Jurkat, Clone E6-1 (cell line): Measurements from ENCODE around the gene TXNIP. TPM values are rescaled to one million over a fixed set of nuclear protein-coding genes. Genes with fewer than 3 reads are reported as not detected.
A peak's percentile ranks its signal among the peaks of the same experiment; 100 is the strongest.
"Not testable (repeated sequence)": the region's sequence is repeated elsewhere in the genome, so short reads cannot be mapped to it uniquely, and the experiment has no call there.

Experiments used
- DNase-seq: peaks from one replicate; pipeline ENCODE4 v3.0.0-alpha.2; 2011; ENCODE audit warnings: low read depth, low spot score
- H3K4me3 ChIP-seq: 2 replicates; pipeline ENCODE4 v1.5.1; 2011; ENCODE audit warnings: mild to moderate bottlenecking, low read length, control low read depth, moderate library complexity
- polyA plus RNA-seq: library from polyadenylated mRNA; unstranded; fragments of >200 nt; gene quantifications from one replicate; pipeline ENCODE4 v1.2.1, GENCODE V29; 2012; ENCODE audit warnings: missing spikeins; ENCODE audit not compliant: insufficient read length, insufficient read depth

The TXNIP gene, protein sequence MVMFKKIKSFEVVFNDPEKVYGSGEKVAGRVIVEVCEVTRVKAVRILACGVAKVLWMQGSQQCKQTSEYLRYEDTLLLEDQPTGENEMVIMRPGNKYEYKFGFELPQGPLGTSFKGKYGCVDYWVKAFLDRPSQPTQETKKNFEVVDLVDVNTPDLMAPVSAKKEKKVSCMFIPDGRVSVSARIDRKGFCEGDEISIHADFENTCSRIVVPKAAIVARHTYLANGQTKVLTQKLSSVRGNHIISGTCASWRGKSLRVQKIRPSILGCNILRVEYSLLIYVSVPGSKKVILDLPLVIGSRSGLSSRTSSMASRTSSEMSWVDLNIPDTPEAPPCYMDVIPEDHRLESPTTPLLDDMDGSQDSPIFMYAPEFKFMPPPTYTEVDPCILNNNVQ
- polyA plus RNA-seq, result 35.6 TPM

DNA sequence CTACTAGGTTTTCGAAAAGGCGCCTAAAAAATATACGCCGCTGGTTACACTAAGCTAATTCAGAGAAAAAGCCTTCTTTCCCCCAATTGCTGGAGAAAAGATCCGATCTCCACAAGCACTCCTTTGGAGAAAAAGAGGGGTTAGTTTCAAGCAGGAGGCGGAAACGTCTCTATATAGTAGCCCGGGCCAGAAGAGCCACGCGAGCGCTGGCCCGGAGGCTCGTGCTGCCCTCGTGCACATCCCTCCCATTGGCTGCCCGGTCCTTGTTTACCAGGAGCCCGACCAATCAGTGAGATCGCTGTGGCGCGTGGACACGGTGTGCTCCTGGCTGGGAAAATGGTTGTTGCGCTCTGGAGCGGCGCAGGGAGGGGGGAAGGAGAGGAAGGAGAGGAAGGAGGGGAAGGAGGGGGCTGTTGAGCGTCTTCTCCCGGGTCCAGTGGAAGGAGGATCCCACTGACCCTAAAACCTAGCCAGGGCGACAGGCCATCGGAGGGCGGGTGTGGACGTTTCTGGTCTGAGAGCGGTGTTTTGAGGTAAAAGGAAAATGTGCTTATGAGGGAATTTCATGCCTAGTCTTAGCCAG, at the start of gene TXNIP:
Gene TXNIP (minus strand): TSS at position 147 of the 583 bp plus-strand sequence. CDS start 313 bp downstream, outside the sequence.
- DNase-seq, result no peak
- peak within 1 kb of the TSS; percentile 36 for H3K4me3 ChIP-seq

DNA sequence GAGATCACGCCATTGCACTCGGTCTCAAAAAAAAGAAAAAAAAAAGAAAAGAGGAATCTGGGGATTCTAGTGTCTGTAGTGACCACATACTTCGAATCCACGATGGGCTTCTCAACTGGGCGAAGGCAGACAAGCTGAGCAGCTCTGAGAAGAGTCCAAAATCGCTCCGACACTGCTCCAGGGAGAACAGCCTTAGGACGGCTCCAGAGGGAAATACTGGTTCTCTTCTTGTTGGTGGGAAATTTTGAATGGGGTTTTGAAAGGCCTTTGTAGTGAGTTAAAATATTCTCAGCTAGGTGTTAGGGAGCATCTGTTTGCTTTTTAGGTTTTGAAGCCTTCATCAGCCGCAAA, 43.4 kb upstream of the TXNIP start:
- H3K4me3 ChIP-seq, result no peak overlapping the region
- no peak for DNase-seq

DNA sequence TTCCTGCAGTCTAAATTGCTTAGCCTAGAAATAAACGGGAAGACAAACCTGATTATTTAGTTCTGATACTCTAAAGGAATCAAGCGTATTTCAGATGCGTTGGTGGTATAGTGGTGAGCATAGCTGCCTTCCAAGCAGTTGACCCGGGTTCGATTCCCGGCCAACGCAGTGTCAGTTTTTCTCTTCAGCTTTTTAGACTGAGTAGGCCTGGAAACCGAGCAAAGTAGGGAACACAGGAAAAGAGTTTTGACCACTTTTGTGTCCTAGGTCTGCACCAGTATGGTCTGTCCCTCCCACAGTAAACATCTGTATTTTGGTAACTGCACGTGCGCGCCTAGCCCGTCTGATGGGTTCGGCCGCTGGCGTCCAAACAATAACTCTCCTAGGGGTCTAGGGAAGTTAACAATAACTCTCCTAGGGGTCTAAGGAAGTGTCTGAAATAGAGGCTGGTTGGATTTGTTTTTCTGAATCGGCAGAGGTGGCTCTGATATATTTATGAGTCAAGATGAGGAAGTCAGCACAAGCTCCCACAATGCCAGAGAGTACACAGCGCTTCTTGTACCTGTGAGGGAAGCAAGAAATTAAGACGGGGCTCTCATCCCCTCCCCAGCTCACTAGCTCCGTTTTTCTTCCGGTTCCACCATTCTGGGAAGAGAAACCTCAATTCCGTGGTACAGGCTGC, 40.7 kb upstream of the TXNIP start:
- peak overlapping the region; percentile 96 for H3K4me3 ChIP-seq
- peak; percentile 83 for DNase-seq

DNA sequence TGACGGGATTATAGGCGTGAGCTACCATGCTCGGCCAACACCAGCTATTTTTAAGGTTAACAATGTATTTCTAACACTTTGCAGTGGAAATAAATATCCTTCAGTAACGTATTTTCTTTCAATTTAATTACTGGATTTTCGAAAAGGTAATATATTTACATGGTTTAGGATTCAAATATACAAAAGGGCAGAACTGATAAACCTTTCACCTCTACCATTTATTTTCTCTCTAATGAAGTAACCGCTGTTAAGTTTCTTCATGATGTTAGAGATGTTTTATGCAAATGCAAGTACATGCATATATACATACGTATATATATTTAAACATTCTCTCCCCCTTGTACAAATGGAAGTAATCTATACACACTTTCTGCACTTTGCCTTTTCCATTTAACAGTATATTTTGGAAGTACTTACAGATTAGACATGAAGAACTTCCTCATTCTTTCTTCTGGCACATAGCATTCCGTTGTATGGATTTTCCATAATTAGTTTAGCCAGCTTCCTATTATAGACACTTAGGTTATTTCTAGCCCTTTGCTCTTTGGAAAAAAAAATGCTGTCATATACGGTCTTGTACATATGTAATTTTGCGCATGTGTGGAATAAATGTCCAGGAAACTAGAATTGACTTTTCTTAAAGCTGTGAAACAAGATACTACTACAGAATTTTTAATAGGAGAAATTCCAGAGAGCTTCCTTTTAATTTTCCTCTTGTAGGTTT, 40.0 kb upstream of the TXNIP start:
- peak overlapping the region; percentile 96 for H3K4me3 ChIP-seq
- no peak for DNase-seq

DNA sequence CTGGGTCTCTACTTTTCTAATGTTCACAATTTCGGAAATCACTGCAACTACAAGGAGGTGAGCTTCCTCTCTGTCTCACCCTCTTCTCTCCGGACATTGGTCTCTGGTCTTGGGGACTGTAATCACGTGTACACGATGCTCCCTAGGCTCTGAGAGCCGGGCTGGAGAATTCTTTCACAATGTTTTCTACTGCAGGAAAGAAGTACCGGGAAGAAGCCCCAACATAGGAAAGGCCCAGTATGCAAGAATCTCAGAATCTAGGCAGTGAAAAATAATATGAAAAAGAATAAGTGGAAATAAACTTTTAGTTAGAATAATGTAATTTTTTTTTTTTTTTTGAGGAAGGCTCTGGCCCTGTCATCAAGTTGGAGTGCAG, 38.7 kb upstream of the TXNIP start:
- peak overlapping the region; percentile 46 for H3K4me3 ChIP-seq
- no peak for DNase-seq

DNA sequence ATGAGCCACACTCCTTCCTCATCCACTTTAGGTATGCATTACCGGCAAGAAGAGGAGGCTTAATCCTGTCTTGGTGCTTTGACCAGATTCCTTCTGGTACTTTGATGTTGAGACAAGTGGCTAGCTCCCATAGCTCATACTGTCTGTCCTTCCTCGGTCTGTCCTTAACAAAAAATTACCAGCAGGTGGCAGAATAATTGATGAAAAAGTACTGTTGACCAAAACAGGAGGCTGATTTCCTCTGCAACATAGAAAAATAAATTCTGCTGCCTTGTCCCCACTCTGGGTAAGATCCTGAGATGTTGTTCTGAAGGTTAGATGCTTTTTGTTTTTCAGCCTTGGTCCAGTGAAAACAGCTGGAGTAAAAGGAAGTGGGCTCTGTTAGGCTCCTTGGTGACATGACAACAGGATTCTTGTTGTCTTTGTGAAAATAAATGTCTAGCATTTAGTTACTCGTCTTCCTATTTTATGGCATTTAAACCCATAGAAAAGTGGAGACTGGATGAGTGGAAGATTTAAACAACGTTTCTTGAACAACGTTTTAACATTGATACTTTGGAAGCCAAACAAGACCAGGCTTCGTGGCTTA, 36.3 kb upstream of the TXNIP start:
- no peak overlapping the region for H3K4me3 ChIP-seq
- DNase-seq, result peak; percentile 32

DNA sequence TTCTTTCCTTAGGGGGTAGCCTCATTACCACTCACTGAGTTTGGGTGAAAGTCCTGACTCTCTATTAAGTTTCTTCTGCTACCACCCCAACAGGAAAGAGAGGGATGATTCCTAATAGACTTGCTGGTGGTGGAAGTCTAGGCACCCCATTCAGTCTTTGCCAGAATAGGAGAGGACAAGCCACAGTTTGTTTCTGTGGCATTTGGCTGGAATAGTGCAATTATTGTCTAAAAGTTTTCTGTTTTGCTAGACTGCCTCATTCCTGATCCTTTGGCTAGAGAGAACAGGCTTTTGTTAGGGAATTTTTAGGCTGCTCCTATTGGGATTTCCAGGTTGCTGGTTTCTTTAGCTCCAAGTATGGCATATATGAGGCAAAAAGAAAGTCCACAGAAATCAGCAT, 35.1 kb upstream of the TXNIP start:
- DNase-seq, result no peak

DNA sequence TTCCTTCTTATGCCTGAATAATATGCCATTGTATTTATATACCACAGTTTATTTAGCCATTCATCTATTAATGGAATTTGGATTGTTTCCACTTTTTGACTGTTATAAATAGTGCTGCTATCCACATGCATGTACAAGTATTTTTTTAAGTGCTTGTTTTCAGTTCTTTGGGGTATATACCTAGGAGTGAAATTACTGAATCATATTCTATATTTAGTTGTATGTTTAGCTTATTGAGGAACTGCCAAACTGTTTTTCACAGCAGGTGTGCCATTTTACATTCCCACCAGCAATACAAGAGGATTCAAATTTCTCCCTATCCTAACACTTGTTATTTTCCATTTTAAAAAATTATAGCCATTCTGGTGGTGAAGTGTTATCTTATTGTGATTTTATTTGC, 32.7 kb upstream of the TXNIP start:
- no peak for DNase-seq
- no peak overlapping the region for H3K4me3 ChIP-seq

More for the DNA sequence above, 35.1 kb upstream of the TXNIP start:
- no peak overlapping the region for H3K4me3 ChIP-seq

DNA sequence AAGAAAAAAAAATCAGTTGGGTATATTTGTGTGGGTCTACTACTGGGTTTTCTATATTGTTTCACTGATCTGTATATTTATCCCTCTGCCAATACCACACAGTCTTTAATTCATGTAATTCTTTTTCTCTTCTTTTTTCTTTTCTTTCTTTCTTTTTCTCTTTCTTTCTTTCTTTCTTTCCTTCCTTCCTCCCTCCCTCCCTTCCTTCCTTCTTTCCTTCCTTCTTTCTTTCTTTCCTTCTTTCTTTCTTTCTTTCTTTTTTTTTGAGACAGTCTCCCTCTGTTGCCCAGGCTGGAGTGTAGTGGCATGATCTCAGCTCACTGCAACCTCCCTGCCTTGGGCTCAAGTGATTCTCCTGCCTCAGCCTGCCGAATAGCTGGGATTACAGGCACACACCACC, 30.3 kb upstream of the TXNIP start:
- H3K4me3 ChIP-seq, DNase-seq: not testable (repeated sequence)

DNA sequence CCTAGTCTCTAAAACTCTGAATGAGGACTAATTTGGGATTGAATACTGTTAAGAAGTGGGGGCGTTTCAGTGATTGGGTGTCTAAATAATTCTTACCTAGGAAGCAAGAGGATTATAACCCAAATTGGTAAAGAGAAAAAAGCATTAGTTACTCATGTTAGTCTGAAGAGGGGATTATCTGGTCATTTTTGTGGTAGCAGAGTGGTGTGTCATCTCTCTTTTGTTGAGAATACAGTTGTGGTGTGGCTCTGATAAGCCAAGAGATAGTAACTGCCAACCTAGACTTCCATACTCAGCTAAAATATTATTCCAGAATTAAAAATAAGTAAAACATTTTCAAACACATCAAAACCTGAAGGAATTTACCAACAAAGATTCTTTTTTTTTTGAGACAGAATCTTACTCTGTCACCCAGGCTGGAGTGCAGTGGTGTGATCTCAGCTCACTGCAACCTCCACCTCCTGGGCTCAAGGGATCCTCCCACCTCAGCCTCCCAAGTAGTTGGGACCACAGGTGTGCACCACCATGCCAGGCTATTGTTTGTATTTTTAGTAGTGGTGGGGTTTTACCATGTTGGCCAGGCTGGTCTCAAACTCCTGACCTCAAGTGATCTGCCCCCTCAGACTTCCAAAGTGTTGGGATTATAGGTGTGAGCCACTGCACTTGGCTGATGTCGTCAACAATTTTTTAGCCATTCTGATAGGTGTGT, 29.6 kb upstream of the TXNIP start:
- not testable (repeated sequence) for H3K4me3 ChIP-seq, DNase-seq

DNA sequence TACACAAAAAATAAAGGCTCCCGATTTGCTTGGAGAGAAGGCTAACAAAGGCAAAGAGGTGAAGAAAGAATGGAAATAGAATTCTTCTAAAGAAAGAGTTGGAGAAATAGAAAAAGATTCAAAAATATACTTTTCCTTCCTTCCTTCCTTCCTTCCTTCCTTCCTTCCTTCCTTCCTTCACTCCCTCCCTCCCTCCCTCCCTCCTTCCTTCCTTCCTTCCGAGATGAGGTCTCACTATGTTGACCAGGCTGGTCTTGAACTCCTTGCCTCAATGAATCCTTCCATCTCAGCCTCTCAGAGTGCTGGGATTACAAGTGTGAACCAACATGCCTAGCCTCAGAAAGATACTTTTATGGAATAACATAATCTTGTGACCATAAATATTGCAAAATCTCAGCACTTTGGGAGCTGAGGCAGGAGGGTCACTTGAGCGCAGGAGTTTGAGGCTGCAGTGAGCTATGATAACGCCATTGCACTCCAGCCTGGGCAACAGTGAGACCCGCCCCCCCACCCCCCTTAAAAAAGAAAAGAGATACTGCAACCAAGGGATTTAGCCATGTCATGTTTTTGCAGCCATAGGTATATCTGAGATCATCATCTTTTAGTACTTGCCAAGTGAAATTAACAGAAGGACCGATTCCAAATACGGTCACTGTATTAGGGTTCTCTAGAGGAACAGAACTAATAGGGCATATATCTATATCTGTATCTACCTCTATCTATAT, 26.2 kb upstream of the TXNIP start:
- H3K4me3 ChIP-seq, result no peak overlapping the region

DNA sequence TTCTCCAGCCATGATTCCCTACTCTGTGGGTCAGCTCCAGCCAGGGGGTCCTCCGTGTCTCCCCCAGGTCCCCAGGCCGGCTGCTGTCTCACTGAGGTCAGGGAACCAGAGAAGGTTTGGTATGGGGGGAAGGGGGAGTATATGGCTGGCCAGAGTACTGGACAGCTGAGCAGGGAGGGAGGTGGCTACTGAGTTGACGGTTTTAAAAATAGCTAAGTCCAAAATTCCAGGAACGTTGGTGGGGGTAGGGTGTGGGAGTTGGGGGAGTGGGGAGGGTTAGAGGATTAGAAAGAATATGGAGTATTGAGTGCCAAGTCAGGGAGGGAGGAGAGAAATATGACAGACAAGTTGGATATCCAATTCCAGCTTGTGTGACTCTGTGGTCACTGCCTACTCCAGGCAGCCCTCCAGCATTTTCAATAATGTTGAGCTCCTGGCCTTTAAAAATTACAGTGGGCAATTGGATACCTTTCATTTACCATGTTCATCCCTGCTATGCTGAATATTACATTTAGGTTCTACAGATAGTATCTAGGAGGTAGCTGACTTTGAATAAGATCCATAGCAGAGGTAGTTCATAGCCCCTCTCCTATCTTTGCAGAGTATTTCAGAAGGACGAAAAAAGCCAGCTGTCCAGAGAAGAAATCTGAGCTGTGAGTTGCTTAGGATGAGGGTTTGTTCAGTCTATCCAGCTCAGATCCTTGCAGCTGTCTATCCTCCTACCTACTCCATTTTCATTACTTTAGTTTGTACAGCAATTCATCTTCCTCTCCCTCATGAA, 25.4 kb upstream of the TXNIP start, which contains the start of gene HJV:
Gene HJV (minus strand): TSS at position 114 of the 781 bp plus-strand sequence. CDS start 1,504 bp downstream, outside the sequence.
- DNase-seq, result no peak
- H3K4me3 ChIP-seq, result no peak within 1 kb of the TSS

More for the DNA sequence above, 26.2 kb upstream of the TXNIP start:
- no peak for DNase-seq

DNA sequence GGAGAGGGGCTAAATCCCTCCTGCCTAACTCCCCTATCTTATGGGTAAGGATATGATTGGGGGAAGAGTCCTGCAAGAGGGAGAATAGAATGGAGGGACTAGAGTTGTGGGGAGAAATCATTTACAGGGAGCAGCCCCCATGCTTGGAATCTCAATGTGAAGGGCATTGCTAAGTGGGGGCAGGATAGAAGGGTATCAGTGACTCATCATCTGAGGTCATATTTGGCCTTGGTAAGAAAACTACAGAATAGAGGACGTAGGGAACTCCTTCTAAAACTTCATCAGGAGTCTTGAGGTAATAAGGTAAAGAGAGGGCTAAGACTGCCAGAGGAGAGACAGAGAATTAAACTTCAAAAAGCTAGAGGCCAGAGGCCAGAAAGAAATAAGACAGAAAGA, 24.7 kb upstream of the TXNIP start:
- no peak for DNase-seq
- no peak overlapping the region for H3K4me3 ChIP-seq

DNA sequence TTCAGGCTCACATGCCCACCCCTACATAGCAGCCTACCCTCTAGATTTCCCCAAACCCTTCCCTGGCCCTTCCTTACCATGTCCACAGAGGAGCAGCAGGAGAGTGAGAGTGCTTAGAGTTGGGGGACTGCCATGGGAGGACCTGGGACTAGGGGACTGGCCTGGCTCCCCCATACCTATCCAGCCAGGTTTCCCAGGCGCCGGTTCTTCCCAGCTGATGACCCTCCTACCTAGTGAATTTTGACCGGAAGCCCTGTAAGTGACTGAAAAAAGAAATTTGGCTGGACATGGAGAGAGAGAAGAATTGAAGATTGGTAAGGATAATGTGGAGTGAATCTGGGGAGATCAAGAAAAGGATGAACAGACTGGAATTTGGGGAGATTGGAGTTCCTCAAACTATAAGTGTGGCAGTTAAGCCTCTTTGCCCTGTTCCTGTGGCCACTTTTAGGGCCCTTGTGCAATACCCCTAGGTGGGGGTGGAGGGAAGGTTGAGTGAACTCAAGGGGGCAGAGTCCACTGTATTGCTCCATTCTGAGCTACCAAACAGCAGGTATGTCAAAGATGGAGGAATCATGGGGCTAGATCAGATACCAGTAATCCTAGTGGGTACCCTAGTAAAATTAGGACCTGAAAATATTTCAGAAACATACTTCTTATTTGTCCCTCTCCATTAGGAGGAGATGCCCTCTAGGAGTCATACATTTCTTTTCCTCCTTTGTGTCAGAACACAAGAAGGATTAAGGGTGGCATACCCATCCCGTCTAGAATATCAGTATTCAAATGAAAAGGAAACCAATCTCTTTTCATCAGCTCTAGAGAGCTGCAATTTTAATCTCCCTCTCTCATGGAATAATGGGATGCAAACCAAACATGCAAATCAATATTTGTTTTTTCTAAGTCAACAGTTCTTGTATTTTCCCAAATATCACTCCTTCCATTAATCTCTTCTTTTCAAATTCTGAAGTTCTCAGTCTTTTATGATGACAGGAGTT, 24.0 kb upstream of the TXNIP start:
- H3K4me3 ChIP-seq, result no peak overlapping the region
- DNase-seq, result no peak

DNA sequence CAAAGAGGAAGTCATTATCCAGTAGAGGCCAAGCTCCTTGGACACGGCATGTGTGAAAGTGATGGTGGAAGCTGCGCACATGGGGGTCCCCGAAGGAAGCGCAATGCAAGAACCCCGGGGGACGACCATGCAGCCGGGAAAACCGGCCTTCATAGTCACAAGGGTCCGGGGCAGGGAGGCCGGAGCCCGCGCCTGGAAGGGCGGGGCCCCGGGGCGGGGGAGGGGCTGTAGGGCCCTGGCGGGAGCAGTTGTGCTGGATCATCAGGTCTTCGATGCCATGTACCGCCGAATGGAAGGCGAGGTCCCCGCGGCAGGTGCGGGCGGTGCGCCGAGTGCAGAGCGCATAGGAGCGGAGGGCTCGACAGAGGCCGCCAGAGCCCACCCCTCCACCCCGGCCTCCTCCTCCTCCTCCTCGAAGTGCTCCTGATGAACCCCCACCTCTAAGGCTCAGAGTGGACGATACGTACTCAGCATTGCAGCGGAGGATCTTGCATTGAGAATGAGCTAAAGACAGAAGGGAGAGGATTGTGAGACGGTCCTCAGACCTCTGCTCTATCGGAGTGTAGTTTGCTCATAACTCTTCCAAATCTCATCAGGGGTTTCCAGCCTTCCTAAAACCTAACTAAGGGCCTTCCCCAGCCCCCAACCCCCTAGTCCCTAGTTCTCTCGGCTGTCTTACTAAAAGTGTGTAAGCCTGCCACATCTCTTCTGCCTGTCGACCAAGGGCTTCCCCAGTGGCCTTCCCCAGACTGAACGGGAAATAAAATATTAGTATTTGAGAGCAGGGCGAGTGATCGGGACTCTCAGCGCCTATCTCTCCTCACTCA, 23.1 kb upstream of the TXNIP start:
- no peak for DNase-seq
- no peak overlapping the region for H3K4me3 ChIP-seq
